Large intestine (tissue), 3 donors: ENCODE data around the gene LCN9. TPM values are rescaled to one million over a fixed set of nuclear protein-coding genes. Genes with fewer than 3 reads are reported as not detected.
A peak's percentile ranks its signal among the peaks of the same experiment; 100 is the strongest.

Experiments
- DNase-seq, 2 donors: peaks; one replicate each; pipeline versions ENCODE4 v3.0.0 to v3.0.0-alpha.2; 2013
- H3K27ac ChIP-seq: one replicate; pipeline ENCODE4 v1.5.1; 2013; ENCODE audit warnings: low read length
- H3K27me3 ChIP-seq: 2 replicates; pipeline ENCODE4 v1.6.1; 2013; ENCODE audit warnings: low read length; ENCODE audit not compliant: control insufficient read depth, insufficient read depth
- H3K36me3 ChIP-seq: 2 replicates; pipeline ENCODE4 v1.6.1; 2013; ENCODE audit warnings: low read length; ENCODE audit not compliant: control insufficient read depth, insufficient read depth
- H3K4me1 ChIP-seq: one replicate; pipeline ENCODE4 v1.6.1; 2013; ENCODE audit warnings: low read length; ENCODE audit not compliant: control insufficient read depth, insufficient read depth
- H3K4me3 ChIP-seq: one replicate; pipeline ENCODE4 v1.5.1; 2013; ENCODE audit warnings: low read length
- H3K9me3 ChIP-seq: one replicate; pipeline ENCODE4 v1.6.1; 2013; ENCODE audit warnings: mild to moderate bottlenecking, low read depth, low read length, moderate library complexity; ENCODE audit not compliant: control insufficient read depth
- WGBS: methylation state at CpG from one replicate; pipeline ENCODE4 v1.1.5; 2013; ENCODE audit warnings: low lambda C conversion rate; ENCODE audit not compliant: insufficient coverage; 5-methylcytosine and 5-hydroxymethylcytosine counted together
- polyA plus RNA-seq: library from polyadenylated mRNA; unstranded; fragments of 120-200 nt; gene quantifications from one replicate; pipeline ENCODE4 v1.2.1, GENCODE V29; 2013

LCN9 gene
- polyA plus RNA-seq, 1 donor = not detected

DNA sequence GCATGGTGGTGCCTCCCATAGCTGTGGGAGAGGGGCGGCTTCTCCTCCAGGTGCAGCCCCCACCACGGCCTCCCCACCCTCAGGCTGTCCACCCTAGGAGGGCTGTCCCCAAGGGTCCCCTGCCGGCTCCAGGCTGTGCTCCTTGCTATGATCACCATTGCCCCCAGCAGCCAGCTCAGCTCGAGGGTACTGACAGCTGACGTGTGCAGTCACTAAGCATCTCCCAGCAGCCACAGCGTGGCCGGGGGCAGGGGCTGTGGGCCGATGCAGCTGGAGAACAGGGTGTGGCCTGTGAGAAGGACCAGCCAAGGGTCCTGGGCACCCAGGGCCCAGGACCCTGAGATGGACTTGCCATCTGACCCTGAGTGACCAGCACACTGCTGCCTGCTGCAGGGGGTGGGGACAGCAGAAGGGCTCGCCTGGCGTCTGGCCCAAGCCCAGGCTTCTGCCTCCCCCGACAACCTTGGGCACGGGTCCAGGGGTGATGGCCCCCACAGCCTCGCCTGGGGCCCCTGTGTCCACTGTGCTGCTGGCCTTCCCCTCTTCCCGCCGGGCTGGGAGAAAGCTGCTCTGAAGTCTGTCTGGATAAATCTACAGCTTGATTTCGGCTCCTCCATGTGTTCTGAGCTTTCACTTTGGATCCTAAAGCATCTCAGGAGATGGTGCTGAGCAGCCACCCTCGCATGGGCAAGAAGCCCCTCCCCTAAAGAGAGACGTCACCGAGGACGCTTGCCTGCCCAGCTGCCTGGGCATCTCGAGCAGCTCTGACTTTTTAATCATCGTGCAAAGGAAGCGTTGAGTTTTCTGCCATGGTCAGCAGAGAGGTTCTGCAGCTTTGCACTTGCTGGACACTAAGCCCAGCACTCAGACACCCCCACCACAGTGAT lies 44.4 kb downstream of the LCN9 start:
- no CpG with 5 or more reads among the region's 23 CpGs for whole genome bisulfite sequencing
- H3K4me1 ChIP-seq = no peaks in the 10 kb centered on the region
- H3K27ac ChIP-seq = no peak overlapping the region
- no peak for DNase-seq
- no peaks in the 10 kb centered on the region for H3K36me3 ChIP-seq
- no peaks in the 10 kb centered on the region for H3K9me3 ChIP-seq
- H3K27me3 ChIP-seq = peaks cover 14% of the 10 kb centered on the region
- H3K4me3 ChIP-seq = no peak overlapping the region

DNA sequence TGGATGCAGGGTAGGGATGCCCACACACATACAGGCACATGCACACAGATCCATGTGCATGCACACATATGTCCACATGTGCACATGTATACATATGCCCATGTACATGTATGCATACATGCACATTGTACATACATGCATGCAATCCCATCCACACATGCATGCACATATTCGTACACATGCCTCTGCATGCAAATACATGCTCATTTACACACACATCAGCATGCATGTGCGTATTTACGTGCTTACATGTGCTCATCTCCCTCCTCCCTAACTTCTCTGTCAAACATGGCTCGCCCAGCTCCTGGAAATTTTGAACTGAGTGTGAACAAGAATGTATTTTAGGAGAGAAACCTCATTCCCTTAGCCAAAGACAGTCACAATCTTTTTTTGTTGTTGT lies 45.1 kb downstream of the LCN9 start:
- Histone ChIP-seq H3K27me3 (peaks cover 14% of the 10 kb centered on the region), H3K4me3 (no peak overlapping the region), H3K4me1 (no peaks in the 10 kb centered on the region), H3K36me3 (no peaks in the 10 kb centered on the region), H3K9me3 (no peaks in the 10 kb centered on the region), H3K27ac (no peak overlapping the region)
- WGBS = no CpG with 5 or more reads among the region's 4 CpGs
- no peak for DNase-seq

DNA sequence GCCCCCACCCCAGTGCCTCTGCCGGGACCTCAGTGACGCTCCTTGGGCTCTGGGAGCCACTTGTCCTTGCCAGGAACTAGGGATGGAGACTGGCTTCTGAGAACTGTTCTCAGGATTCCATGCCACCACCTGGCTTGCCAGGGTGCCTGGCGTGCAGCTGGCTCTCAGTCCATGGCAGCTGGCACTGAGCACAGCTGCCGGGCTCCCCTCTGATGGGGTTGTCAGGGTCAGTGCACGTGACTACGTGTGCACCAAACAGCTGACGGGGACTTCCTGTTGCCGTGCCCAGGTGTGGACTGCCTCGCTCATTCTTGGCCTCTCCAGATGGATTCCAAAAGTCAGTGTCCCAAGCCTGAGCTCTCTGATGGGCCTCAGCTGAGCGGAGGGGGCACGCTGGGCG lies 48.3 kb downstream of the LCN9 start:
- no peak overlapping the region for H3K27ac ChIP-seq
- H3K27me3 ChIP-seq = peaks cover 30% of the 10 kb centered on the region
- peaks cover 3% of the 10 kb centered on the region for H3K9me3 ChIP-seq
- H3K4me3 ChIP-seq = no peak overlapping the region
- no CpG with 5 or more reads among the region's 12 CpGs for WGBS
- no peak for DNase-seq
- H3K4me1 ChIP-seq = no peaks in the 10 kb centered on the region
- no peaks in the 10 kb centered on the region for H3K36me3 ChIP-seq

DNA sequence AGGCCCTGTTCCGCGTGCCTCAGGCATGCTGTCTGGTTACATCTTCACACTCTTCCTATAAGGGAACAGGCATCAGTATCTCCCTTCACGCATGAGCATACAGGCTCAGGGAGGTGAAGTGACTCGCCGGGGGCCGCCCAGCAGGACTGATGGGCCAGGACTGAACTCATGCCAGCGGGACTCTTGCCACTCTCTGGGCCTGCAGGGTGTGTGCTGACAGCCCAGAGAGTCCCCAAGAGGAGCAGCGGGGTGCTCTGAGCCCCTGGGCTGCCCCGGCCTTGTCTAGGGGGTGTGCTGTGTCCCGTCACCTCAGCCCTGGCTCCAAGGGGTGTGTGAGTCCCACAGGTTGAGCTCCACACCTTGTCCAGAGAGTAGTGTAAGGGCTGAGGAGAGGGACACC lies 48.8 kb downstream of the LCN9 start:
- Histone ChIP-seq H3K9me3 (peaks cover 3% of the 10 kb centered on the region), H3K36me3 (no peaks in the 10 kb centered on the region), H3K4me1 (no peaks in the 10 kb centered on the region), H3K4me3 (no peak overlapping the region), H3K27ac (no peak overlapping the region), H3K27me3 (peaks cover 31% of the 10 kb centered on the region)
- no peak for DNase-seq
- WGBS = no CpG with 5 or more reads among the region's 10 CpGs

DNA sequence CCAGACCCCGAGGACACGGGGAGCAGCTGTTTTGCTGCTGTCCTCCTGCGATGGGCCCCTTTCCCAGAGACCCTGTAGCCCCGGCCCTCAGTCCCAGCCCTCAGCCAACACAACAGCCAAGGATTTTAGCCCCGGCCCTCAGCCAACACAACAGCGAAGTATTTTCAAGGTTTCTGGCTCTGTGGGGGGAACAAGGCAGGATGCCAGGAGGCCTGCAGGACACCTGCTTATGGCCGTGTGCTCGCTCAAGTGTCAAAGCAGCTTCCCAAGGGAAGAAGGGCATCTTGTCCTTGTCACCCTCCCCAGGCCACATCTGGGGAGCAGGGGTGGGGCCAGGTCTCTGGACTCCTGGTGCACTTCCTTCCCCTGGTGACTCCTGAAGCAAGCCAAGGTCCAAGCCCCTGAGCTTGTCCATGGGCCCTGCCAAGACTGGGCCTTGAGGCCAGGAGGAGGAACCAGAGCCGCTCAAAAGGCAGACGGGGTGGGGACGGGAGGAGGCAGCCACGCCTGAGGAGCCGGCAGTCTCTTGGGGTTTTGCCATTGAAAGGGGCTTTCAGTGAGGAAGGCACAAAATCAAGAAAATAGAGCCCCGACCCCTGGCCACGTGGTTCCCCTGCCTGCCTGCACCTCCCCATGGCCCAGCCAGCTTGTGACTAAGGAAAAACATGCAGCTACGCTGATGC lies 49.6 kb downstream of the LCN9 start:
- Histone ChIP-seq H3K36me3 (no peaks in the 10 kb centered on the region), H3K4me3 (no peak overlapping the region), H3K27me3 (peaks cover 34% of the 10 kb centered on the region), H3K27ac (no peak overlapping the region), H3K4me1 (no peaks in the 10 kb centered on the region), H3K9me3 (peaks cover 3% of the 10 kb centered on the region)
- WGBS = no CpG with 5 or more reads among the region's 16 CpGs
- DNase-seq = no peak

DNA sequence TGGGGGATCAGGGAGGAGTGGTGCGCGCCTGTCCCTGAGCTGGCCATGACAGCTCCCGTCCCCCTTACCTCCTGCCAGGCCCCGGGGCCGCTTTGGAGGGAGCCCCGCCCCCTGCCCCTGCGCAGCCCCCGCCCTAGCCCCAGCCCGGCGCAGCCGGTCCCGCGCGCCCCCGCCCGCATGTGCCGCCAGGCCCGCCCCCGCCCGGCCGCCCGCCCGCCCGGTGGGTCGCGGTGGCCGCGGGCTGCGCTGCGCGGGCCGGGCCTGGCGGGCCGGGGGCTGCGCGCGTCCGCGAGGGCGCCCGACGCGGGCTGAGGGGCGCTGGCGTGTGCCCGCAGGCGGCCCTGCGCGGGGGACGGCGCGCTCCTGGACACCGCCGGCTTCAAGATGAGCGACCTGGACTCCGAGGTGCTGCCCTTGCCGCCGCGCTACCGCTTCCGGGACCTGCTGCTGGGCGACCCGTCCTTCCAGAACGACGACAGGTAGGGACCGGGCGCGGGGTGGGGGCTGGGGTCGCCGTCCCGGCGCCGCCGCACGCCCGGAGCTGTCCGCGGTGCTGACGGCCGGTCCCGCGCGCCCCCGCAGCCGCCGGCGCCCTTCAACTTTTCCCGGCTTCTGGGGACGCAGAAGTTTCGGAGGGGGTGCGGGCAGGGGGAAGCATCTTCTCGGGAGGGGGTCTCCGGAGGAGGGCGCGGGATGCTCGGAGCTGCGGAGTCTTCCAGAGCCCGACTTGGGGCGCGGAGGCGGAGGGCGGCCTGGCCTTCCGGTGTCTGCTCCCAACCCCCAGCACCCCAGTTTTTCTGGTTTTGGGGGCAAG lies 51.3 kb downstream of the LCN9 start:
- no CpG with 5 or more reads among the region's 103 CpGs for WGBS
- H3K27me3 ChIP-seq = peaks cover 34% of the 10 kb centered on the region
- H3K4me1 ChIP-seq = no peaks in the 10 kb centered on the region
- no peak overlapping the region for H3K27ac ChIP-seq
- peaks cover 3% of the 10 kb centered on the region for H3K9me3 ChIP-seq
- H3K4me3 ChIP-seq = no peak overlapping the region
- peak in 1 of 2 donors; percentile 8 for DNase-seq
- no peaks in the 10 kb centered on the region for H3K36me3 ChIP-seq

DNA sequence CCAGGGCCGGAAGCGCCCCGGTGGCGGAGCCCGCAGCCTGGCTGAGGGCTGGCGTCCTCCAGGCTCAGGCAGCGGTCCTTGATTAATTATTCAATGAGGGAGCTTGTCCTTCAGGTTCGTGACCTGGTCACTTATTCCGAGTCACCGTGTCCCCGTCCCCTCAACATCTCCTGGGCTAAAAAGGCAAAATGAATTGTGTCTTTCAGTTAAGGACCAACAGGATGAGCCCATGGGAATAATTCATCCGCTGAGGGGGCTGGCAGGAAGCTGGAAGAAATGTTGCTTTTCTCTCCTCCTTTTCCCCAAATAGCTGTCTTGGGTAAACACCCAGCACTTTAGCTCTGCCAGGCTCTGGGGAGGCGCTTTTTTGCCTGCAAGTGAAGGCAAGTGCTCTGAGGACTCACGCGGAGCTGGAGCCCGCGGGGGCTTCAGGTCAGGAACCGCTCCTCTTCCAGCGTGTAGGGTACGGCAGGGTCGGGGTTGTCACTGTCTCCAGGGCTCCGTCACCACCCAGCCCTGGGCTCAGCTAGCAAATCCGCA lies 52.0 kb downstream of the LCN9 start:
- peaks cover 3% of the 10 kb centered on the region for H3K9me3 ChIP-seq
- WGBS = no CpG with 5 or more reads among the region's 23 CpGs
- H3K4me3 ChIP-seq = no peak overlapping the region
- H3K27ac ChIP-seq = no peak overlapping the region
- H3K36me3 ChIP-seq = no peaks in the 10 kb centered on the region
- peaks cover 34% of the 10 kb centered on the region for H3K27me3 ChIP-seq
- no peaks in the 10 kb centered on the region for H3K4me1 ChIP-seq
- DNase-seq = no peak

DNA sequence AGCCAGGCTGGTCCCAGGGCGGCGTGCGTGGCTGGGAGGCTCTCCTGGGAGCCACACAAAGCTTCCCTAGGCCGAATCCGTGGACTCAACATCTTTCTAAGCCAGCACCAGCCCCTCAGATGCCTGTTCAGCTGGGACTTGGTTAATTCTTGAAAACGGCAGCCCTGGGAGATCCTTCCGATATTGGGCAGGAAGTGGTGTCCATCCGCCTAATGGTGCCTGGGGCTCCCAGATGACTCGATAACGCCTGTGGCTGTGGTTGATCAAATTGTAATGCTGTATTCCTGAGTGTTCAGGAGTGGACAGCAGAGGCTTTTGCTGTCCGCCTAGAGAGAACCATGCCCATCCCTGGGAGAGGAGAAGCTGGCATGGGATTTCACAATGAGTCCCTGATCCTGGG lies 52.9 kb downstream of the LCN9 start:
- Histone ChIP-seq H3K4me1 (no peaks in the 10 kb centered on the region), H3K27me3 (peaks cover 34% of the 10 kb centered on the region), H3K36me3 (no peaks in the 10 kb centered on the region), H3K27ac (no peak overlapping the region), H3K4me3 (no peak overlapping the region), H3K9me3 (peaks cover 3% of the 10 kb centered on the region)
- WGBS = no CpG with 5 or more reads among the region's 11 CpGs
- DNase-seq = no peak
